ENCODE data around the gene NAT10. TPM values are rescaled to one million over a fixed set of nuclear protein-coding genes. Genes with fewer than 3 reads are reported as not detected.

NAT10 gene
- total RNA-seq, 1 experiment from 2014 or later, result 75.5 TPM

DNA sequence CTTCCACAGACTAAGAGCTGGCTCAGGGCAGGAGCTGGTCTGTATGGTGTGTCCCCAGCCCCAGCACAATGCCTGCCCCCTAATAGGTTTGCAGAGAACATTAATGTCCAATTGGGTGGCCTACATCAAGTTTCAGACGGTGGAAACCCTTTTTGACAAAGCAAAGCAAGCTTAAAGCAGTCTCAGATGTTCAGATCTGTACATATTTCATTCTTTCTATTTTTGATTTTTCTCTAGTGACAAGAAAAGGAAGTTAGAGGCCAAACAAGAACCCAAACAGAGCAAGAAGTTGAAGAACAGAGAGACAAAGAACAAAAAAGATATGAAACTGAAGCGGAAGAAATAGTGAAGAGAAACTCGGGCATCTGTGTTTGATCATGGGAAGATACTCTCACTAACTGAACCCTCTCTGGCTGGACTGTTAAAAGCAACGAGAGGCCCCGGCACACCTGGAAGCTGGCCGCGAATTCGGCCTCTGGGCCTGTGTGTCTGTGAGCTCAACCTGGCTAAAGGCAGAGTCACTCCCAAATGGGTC lies 40.5 kb downstream of the NAT10 start (continued):
- TF ChIP-seq FOXJ3 (CRISPR knock-in tag; IDR thresholded peaks at IDR 0.05; ENCODE audit: borderline replicate concordance), result no peak
- no peak for TF ChIP-seq ZNF671 (CRISPR knock-in tag; IDR thresholded peaks at IDR 0.05)
- TF ChIP-seq CREM (CRISPR knock-in tag; IDR thresholded peaks at IDR 0.05), result no peak
- no peak for TF ChIP-seq SMAD4 (CRISPR knock-in tag; IDR thresholded peaks at IDR 0.05)
- no peak for TF ChIP-seq TCF7 (CRISPR knock-in tag; IDR thresholded peaks at IDR 0.05; ENCODE audit: low read depth)
- TF ChIP-seq, protein P1, sequence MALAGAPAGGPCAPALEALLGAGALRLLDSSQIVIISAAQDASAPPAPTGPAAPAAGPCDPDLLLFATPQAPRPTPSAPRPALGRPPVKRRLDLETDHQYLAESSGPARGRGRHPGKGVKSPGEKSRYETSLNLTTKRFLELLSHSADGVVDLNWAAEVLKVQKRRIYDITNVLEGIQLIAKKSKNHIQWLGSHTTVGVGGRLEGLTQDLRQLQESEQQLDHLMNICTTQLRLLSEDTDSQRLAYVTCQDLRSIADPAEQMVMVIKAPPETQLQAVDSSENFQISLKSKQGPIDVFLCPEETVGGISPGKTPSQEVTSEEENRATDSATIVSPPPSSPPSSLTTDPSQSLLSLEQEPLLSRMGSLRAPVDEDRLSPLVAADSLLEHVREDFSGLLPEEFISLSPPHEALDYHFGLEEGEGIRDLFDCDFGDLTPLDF (CRISPR knock-in tag; IDR thresholded peaks at IDR 0.05), result no peak
- TF ChIP-seq, protein P2, sequence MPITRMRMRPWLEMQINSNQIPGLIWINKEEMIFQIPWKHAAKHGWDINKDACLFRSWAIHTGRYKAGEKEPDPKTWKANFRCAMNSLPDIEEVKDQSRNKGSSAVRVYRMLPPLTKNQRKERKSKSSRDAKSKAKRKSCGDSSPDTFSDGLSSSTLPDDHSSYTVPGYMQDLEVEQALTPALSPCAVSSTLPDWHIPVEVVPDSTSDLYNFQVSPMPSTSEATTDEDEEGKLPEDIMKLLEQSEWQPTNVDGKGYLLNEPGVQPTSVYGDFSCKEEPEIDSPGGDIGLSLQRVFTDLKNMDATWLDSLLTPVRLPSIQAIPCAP (CRISPR knock-in tag; IDR thresholded peaks at IDR 0.05), result no peak
- no peak for TF ChIP-seq EMX1 (CRISPR knock-in tag; IDR thresholded peaks at IDR 0.05)
- TF ChIP-seq FOXP1 (CRISPR knock-in tag; IDR thresholded peaks at IDR 0.05; ENCODE audit: borderline replicate concordance), result no peak
- TF ChIP-seq, protein P3, sequence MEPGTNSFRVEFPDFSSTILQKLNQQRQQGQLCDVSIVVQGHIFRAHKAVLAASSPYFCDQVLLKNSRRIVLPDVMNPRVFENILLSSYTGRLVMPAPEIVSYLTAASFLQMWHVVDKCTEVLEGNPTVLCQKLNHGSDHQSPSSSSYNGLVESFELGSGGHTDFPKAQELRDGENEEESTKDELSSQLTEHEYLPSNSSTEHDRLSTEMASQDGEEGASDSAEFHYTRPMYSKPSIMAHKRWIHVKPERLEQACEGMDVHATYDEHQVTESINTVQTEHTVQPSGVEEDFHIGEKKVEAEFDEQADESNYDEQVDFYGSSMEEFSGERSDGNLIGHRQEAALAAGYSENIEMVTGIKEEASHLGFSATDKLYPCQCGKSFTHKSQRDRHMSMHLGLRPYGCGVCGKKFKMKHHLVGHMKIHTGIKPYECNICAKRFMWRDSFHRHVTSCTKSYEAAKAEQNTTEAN (CRISPR knock-in tag; IDR thresholded peaks at IDR 0.05), result no peak
- TF ChIP-seq, protein P4, sequence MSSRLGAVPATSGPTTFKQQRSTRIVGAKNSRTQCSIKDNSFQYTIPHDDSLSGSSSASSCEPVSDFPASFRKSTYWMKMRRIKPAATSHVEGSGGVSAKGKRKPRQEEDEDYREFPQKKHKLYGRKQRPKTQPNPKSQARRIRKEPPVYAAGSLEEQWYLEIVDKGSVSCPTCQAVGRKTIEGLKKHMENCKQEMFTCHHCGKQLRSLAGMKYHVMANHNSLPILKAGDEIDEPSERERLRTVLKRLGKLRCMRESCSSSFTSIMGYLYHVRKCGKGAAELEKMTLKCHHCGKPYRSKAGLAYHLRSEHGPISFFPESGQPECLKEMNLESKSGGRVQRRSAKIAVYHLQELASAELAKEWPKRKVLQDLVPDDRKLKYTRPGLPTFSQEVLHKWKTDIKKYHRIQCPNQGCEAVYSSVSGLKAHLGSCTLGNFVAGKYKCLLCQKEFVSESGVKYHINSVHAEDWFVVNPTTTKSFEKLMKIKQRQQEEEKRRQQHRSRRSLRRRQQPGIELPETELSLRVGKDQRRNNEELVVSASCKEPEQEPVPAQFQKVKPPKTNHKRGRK (CRISPR knock-in tag; IDR thresholded peaks at IDR 0.05; ENCODE audit: borderline replicate concordance), result no peak
- no peak for TF ChIP-seq ETV6 (CRISPR knock-in tag; IDR thresholded peaks at IDR 0.05)

DNA sequence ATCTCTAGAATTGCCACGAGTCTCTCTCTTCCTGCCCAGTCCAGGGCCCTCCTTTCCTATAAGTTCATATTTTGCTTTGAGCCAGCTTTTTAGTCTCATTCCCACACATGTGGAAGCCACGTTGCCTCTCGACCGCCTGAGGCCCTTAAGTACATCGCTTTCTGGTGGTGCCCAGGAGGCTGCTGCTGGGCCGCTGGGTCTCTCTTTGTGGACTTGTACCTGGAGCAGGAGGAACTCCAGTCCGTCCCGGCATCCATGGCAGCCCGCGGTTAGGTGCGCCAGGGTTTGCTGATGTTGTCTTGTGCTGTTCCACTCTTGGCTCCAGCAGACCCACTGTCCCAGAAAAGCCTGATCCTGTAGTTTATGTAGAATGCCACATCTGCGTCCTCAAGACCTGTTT lies 41.0 kb downstream of the NAT10 start:
- Mint-ChIP-seq H3K4me1 (no peaks in the 10 kb centered on the region), H3K27me3 (ENCODE audit: low read depth) (no peaks in the 10 kb centered on the region), H3K4me3 (no peak overlapping the region), H3K36me3 (peaks cover 57% of the 10 kb centered on the region), H3K27ac (no peak overlapping the region), H3K9me3 (no peaks in the 10 kb centered on the region)
- ATAC-seq (no peak), DNase-seq (ENCODE audit: low spot score) (no peak)
- CTCF ChIA-PET, result no interaction called here
- TF ChIP-seq MXD4 (CRISPR knock-in tag; IDR thresholded peaks at IDR 0.05; ENCODE audit: borderline replicate concordance) (no peak), FOXK1 (CRISPR knock-in tag; IDR thresholded peaks at IDR 0.05) (no peak), TP53 (CRISPR knock-in tag; IDR thresholded peaks at IDR 0.05) (no peak), CREB1 (CRISPR knock-in tag; IDR thresholded peaks at IDR 0.05) (no peak), KAT7 (CRISPR knock-in tag; IDR thresholded peaks at IDR 0.05; ENCODE audit: borderline replicate concordance) (no peak), ZNF396 (CRISPR knock-in tag; IDR thresholded peaks at IDR 0.05; ENCODE audit: borderline replicate concordance) (no peak), SP1 (CRISPR knock-in tag; conservative IDR thresholded peaks at IDR 0.05) (no peak)
- TF ChIP-seq, protein P5, sequence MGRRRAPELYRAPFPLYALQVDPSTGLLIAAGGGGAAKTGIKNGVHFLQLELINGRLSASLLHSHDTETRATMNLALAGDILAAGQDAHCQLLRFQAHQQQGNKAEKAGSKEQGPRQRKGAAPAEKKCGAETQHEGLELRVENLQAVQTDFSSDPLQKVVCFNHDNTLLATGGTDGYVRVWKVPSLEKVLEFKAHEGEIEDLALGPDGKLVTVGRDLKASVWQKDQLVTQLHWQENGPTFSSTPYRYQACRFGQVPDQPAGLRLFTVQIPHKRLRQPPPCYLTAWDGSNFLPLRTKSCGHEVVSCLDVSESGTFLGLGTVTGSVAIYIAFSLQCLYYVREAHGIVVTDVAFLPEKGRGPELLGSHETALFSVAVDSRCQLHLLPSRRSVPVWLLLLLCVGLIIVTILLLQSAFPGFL (CRISPR knock-in tag; IDR thresholded peaks at IDR 0.05; ENCODE audit: borderline replicate concordance), result no peak
- TF ChIP-seq, protein P6, sequence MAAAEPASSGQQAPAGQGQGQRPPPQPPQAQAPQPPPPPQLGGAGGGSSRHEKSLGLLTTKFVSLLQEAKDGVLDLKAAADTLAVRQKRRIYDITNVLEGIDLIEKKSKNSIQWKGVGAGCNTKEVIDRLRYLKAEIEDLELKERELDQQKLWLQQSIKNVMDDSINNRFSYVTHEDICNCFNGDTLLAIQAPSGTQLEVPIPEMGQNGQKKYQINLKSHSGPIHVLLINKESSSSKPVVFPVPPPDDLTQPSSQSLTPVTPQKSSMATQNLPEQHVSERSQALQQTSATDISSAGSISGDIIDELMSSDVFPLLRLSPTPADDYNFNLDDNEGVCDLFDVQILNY (CRISPR knock-in tag; IDR thresholded peaks at IDR 0.05), result no peak
- POLR2A ChIA-PET, result interaction anchor here (0.6 kb wide), 1 partner anchor 10 kb away, joined by 4 read pairs; no protein-coding TSS in a partner anchor

Data from WTC11 (cell line).